SU-DHL-6 (cell line): ENCODE measurements around the gene MC1R.

ENCODE experiments used
- H2AFZ ChIP-seq: fragments of 200-600 bp; sonication (generic); 2 replicates; pipeline ENCODE4 v1.6.1; 2014; ENCODE audit warnings: low read depth, mild to moderate bottlenecking, moderate library complexity, mixed read lengths, antibody characterized with exemption, low read length; ENCODE audit not compliant: severe bottlenecking
- H3F3A ChIP-seq: fragments of 200-600 bp; shearing (Covaris generic); 2 replicates; pipeline ENCODE4 v1.6.0; 2016; ENCODE audit warnings: antibody characterized with exemption, mild to moderate bottlenecking; ENCODE audit not compliant: insufficient read depth
- H3K27ac ChIP-seq: fragments of 200-600 bp; sonication (generic); 2 replicates; pipeline ENCODE4 v1.5.1; 2016; ENCODE audit warnings: low read depth, mild to moderate bottlenecking, low read length, moderate library complexity, mixed read lengths
- H3K27me3 ChIP-seq: fragments of 200-600 bp; sonication (generic), shearing (Covaris generic); 2 replicates; pipeline ENCODE4 v1.6.0; 2014; ENCODE audit warnings: mild to moderate bottlenecking, low read length
- H3K36me3 ChIP-seq: fragments of 200-600 bp; sonication (generic); 2 replicates; pipeline ENCODE4 v1.6.1; 2014; ENCODE audit warnings: mild to moderate bottlenecking, low read length, mixed read lengths
- H3K4me2 ChIP-seq: fragments of 300-600, 200-600 bp; shearing (Covaris generic), sonication (generic); 2 replicates; pipeline ENCODE4 v1.6.0; 2014; ENCODE audit warnings: low read length, low read depth, mild to moderate bottlenecking; ENCODE audit not compliant: poor library complexity, severe bottlenecking
- H3K4me3 ChIP-seq: fragments of 200-600 bp; sonication (generic); 2 replicates; pipeline ENCODE4 v1.5.1; 2014; ENCODE audit warnings: antibody characterized with exemption, low read length, mild to moderate bottlenecking, mixed read lengths; ENCODE audit not compliant: insufficient read depth, poor library complexity, severe bottlenecking
- H3K79me2 ChIP-seq: fragments of 200-600 bp; sonication (generic); 2 replicates; pipeline ENCODE4 v1.6.1; 2014; ENCODE audit warnings: mild to moderate bottlenecking, low read length, moderate library complexity; ENCODE audit not compliant: insufficient read depth
- H3K9ac ChIP-seq: fragments of 200-600 bp; sonication (generic); 2 replicates; pipeline ENCODE4 v1.7.0; 2014; ENCODE audit warnings: mild to moderate bottlenecking, low read length
- H3K9me2 ChIP-seq: fragments of 200-600 bp; sonication (generic); replicated peaks from 2 replicates; pipeline ENCODE4 v1.6.1; 2014; ENCODE audit warnings: low read length; ENCODE audit not compliant: insufficient read depth
- H3K9me3 ChIP-seq: fragments of 200-600 bp; sonication (generic); 2 replicates; pipeline ENCODE4 v1.6.1; 2014; ENCODE audit warnings: low read length, mixed read lengths; ENCODE audit not compliant: insufficient read depth
- H4K20me1 ChIP-seq: fragments of 200-600 bp; sonication (generic); 2 replicates; pipeline ENCODE4 v1.6.1; 2014; ENCODE audit warnings: low read depth, mild to moderate bottlenecking, antibody characterized with exemption, low read length, moderate library complexity, mixed read lengths
- EZH2phosphoT487 ChIP-seq: fragments of 200-600 bp; sonication (generic), shearing (Covaris generic); conservative IDR thresholded peaks from 2 replicates; pipeline ENCODE4 v1.6.1; 2018; ENCODE audit warnings: mild to moderate bottlenecking, antibody characterized with exemption, low read length, moderate library complexity, mixed read lengths
- TF ChIP-seq, protein P1 (sequence below): fragments of 200-600 bp; sonication (generic); IDR thresholded peaks from one replicate; pipeline ENCODE4 v1.5.1; 2017; ENCODE audit warnings: antibody characterized with exemption, mild to moderate bottlenecking, low read length, moderate library complexity; ENCODE audit not compliant: insufficient read depth, poor library complexity, severe bottlenecking

MC1R gene

DNA sequence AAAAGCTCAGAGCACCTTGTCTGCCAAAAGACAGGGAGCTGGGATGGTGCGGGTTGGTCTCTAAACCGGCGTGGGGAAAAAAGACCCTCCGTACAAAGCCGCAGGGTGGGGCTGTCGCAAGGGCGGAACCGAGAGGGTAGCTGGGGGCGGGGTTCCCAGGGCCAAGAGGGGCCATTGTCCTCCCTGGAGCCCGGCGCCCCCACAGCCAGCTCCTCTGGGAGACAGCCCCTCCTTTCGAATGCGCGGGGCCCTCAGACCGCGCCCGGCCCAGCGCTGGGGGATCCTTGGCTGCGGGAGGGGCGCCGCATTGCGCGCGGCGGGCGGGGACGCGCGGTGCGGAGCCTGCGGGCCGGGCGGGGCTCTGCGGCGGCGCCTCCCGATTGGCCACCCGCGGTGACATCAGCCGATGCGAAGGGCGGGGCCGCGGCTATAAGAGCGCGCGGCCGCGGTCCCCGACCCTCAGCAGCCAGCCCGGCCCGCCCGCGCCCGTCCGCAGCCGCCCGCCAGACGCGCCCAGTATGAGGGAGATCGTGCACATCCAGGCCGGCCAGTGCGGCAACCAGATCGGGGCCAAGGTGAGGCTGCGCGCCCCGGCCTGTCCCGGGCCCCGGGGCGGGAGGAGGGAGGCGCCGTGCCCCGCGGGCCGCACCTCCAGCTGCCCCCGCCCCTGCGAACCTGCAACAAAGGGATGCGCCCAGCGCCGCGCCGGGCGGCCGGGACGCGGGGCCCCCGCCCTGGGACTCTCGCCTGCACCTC, 4.4 kb downstream of the MC1R start, which contains the start of gene TUBB3:
TUBB3 (plus strand) TSS at position 459 of the 756 bp plus-strand sequence; CDS start at position 519, 60 bp downstream.
- Histone ChIP-seq H4K20me1 (no peaks in the 10 kb centered on the region), H2AFZ (peak within 1 kb of the TSS; percentile 66), H3K9ac (peak within 1 kb of the TSS; percentile 44), H3K27me3 (no peaks in the 10 kb centered on the region), H3K27ac (no peak within 1 kb of the TSS; the same call in 1 of the 2 replicates), H3K4me2 (peak within 1 kb of the TSS; percentile 64), H3K9me3 (no peaks in the 10 kb centered on the region), H3K9me2 (no peaks in the 10 kb centered on the region), H3K4me3 (peak within 1 kb of the TSS; percentile 58), H3F3A (0 out of 2 replicates have a peak, but pooled peaks cover 7% of the 10 kb centered on the region), H3K36me3 (no peaks in the 10 kb centered on the region), H3K79me2 (no peaks in the 10 kb centered on the region)
- TF ChIP-seq, protein P1, sequence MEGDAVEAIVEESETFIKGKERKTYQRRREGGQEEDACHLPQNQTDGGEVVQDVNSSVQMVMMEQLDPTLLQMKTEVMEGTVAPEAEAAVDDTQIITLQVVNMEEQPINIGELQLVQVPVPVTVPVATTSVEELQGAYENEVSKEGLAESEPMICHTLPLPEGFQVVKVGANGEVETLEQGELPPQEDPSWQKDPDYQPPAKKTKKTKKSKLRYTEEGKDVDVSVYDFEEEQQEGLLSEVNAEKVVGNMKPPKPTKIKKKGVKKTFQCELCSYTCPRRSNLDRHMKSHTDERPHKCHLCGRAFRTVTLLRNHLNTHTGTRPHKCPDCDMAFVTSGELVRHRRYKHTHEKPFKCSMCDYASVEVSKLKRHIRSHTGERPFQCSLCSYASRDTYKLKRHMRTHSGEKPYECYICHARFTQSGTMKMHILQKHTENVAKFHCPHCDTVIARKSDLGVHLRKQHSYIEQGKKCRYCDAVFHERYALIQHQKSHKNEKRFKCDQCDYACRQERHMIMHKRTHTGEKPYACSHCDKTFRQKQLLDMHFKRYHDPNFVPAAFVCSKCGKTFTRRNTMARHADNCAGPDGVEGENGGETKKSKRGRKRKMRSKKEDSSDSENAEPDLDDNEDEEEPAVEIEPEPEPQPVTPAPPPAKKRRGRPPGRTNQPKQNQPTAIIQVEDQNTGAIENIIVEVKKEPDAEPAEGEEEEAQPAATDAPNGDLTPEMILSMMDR = no peak
- TF ChIP-seq EZH2phosphoT487 = no peak

DNA sequence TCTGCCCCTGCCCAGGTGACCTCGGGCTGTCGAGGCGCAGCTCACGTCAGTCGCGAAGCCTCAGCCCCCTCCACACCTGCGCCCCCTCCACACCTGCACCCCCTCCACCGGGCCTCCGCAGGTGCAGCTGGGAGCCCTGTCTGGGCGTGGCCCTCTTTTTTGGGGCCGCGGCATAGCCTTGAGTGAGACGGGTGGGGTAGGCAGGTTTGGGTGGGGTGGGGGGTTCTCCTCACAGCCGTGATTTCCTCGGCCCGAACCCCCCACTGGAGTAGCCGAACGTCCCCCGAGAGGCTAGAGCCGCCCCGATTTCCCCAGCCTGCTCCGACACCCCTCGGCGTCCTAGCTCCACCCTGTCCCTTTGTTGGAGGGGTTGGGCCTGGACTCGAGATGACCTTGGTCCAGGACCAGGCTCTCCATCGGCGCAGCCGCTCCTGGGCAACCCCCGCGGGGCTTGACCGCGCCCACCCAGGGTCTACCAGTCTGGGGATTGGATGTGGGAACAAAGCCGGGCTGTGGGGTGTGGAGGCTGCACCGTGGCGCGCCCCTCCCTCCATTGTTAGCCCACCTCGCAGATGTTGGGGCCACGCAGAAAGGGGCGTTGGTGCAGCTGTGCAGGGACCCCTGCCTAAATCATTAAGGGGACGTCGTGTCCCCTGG, 5.1 kb downstream of the MC1R start:
- Histone ChIP-seq H3K9me2 (no peaks in the 10 kb centered on the region), H2AFZ (no peak overlapping the region), H3K27me3 (no peaks in the 10 kb centered on the region), H3K4me2 (peak overlapping the region; percentile 64), H3K4me3 (peak overlapping the region; percentile 52), H3K36me3 (no peaks in the 10 kb centered on the region), H4K20me1 (no peaks in the 10 kb centered on the region), H3K9ac (peak overlapping the region; percentile 44), H3K79me2 (no peaks in the 10 kb centered on the region), H3K27ac (no peak overlapping the region), H3K9me3 (no peaks in the 10 kb centered on the region), H3F3A (0 out of 2 replicates have a peak, but pooled peaks cover 7% of the 10 kb centered on the region)
- TF ChIP-seq EZH2phosphoT487 = no peak
- TF ChIP-seq, protein P1 = no peak

DNA sequence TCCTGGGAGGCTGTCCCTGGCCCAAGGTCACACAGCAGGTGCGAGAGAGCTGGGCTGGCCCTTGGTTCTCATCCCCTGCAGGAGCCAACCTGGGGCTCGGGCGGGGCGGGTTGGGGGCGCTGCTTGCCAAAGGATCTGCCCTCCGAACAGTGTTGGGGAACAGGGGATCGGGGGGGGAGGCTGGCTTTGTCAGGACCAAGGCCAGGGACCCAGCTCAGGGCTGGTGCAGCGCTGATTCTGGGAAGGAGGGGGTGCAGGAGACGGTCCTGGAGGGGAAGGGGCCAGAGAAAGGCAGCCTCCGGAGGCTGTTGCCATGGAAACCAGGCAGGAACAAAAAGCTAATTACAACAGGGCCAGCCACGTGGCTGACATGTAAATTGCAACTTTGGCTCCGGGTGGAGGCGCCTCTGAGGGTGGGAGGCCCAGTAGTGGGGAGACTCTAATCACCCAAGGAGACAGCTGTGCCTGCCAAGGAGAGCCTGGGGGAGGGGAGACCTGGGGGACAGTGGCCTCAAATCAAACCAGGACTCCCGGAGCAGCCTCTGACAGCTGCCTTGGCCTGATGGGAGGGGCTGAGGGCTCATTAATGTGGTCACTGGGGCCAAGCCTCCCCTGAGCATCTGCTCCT, 5.7 kb downstream of the MC1R start:
- Histone ChIP-seq H3K79me2 (no peaks in the 10 kb centered on the region), H3K4me3 (peak overlapping the region; percentile 52), H2AFZ (no peak overlapping the region), H4K20me1 (no peaks in the 10 kb centered on the region), H3K36me3 (no peaks in the 10 kb centered on the region), H3K9ac (no peak overlapping the region), H3K4me2 (peak overlapping the region; percentile 64), H3F3A (0 out of 2 replicates have a peak, but pooled peaks cover 7% of the 10 kb centered on the region), H3K9me2 (no peaks in the 10 kb centered on the region), H3K27ac (peak overlapping the region; percentile 46; the same call in 1 of the 2 replicates), H3K9me3 (no peaks in the 10 kb centered on the region), H3K27me3 (no peaks in the 10 kb centered on the region)
- no peak for TF ChIP-seq EZH2phosphoT487
- TF ChIP-seq, protein P1 = no peak
